SK-N-MC (cell line): ENCODE data around the gene P2RY8.
"Not testable (repeated sequence)": the region's sequence is repeated elsewhere in the genome, so short reads cannot be mapped to it uniquely, and the experiment has no call there.

Source experiments
- DNase-seq: peaks from one replicate; pipeline ENCODE4 v3.0.0-alpha.2; 2011; ENCODE audit warnings: low read depth, low spot score
- H3K27ac ChIP-seq: fragments of 200-600 bp; sonication (generic); 2 replicates; pipeline ENCODE4 v1.5.1; 2016; ENCODE audit warnings: mixed run types
- H3K36me3 ChIP-seq: fragments of 200-600 bp; sonication (generic); 2 replicates; pipeline ENCODE4 v1.6.1; 2017; ENCODE audit warnings: antibody characterized with exemption, low read length, mixed read lengths; ENCODE audit not compliant: insufficient read depth
- H3K4me3 ChIP-seq: fragments of 200-600 bp; sonication (generic); 2 replicates; pipeline ENCODE4 v1.5.1; 2016
- H3K9ac ChIP-seq: fragments of 200-600 bp; sonication (generic); 2 replicates; pipeline ENCODE4 v1.8.0; 2017; ENCODE audit warnings: mixed run types, mixed read lengths; ENCODE audit not compliant: insufficient read length
- H3K9me3 ChIP-seq: fragments of 200-600 bp; sonication (generic); 2 replicates; pipeline ENCODE4 v1.6.1; 2017; ENCODE audit warnings: low read depth, mild to moderate bottlenecking, antibody characterized with exemption, low read length, moderate library complexity, mixed read lengths
- EZH2 ChIP-seq: fragments of 200-600 bp; sonication (generic); IDR thresholded peaks from one replicate; pipeline ENCODE4 v1.6.1; 2017; ENCODE audit warnings: antibody characterized with exemption
- FOXP2 ChIP-seq: optimal IDR thresholded peaks from 2 replicates; pipeline ENCODE3; 2011; ENCODE audit warnings: mild to moderate bottlenecking, moderate library complexity; ENCODE audit not compliant: insufficient read depth; ENCODE audit errors: extremely low read length, control extremely low read depth
- POLR2AphosphoS5 ChIP-seq: IDR thresholded peaks from 2 replicates; pipeline ENCODE4 v1.6.1; 2012; ENCODE audit warnings: mild to moderate bottlenecking, low read depth, low read length, borderline replicate concordance

P2RY8 gene

DNA sequence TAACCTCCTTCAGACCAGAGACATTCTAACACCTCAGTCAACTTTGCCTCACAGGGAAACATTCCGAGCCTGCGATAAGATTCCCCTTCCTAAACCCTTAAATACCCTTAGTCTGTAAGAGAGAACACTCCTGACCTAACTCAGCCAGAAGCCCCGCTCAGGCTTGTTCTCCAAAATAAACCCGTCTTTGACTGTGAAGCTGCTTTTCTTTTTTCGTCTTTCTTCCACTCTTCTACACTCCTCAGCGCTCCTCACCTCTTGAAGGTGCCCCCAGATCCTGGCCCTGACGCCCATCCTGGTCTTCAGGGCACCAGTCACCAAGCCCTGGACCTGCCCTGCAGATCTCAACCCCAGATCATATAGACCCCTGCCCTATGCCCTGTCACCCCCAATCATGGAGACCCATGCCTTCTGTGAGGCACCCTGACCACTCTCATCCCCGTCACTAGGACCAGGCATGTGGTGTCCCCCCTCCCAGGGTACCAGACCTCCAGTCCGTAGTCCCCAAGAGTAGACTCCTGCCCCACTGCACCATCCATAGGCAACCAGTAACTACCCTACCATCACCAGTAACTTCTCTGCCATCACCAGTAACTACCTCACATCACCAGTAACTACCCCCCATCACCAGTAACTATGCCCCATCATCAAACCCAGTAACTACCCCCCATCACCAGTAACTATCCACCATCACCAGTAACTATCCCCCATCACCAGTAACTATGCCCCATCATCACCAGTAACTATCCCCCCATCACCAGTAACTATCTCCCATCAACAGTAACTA is 87.8 kb downstream of the P2RY8 start:
- DNase-seq: no peak

DNA sequence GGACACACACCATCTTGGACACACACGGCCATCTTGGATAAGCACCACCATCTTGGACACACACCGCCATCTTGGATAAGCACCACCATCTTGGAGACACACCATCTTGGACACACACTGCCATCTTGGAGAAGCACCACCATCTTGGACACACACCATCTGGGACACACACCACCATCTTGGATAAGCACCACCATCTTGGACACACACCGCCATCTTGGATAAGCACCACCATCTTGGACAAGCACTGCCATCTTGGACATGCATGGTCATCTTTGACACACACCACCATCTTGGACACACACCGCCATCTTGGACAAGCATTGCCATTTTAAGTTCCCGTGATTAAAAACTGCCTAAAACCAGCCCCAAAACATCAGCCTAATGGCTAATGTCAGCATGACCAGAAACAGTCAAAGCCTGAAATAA is 88.4 kb downstream of the P2RY8 start:
- not testable (repeated sequence) for H3K27ac ChIP-seq, H3K9me3 ChIP-seq, H3K36me3 ChIP-seq, H3K4me3 ChIP-seq, H3K9ac ChIP-seq, DNase-seq

More for the DNA sequence above, 87.8 kb downstream of the P2RY8 start:
- H3K9ac ChIP-seq: no peak overlapping the region
- H3K36me3 ChIP-seq: no peaks in the 10 kb centered on the region; the same call in 1 of the 2 replicates
- TF ChIP-seq FOXP2 (no peak), EZH2 (no peak), POLR2AphosphoS5 (no peak)
- no peak overlapping the region for H3K27ac ChIP-seq
- H3K4me3 ChIP-seq: no peak overlapping the region
- no peaks in the 10 kb centered on the region for H3K9me3 ChIP-seq

DNA sequence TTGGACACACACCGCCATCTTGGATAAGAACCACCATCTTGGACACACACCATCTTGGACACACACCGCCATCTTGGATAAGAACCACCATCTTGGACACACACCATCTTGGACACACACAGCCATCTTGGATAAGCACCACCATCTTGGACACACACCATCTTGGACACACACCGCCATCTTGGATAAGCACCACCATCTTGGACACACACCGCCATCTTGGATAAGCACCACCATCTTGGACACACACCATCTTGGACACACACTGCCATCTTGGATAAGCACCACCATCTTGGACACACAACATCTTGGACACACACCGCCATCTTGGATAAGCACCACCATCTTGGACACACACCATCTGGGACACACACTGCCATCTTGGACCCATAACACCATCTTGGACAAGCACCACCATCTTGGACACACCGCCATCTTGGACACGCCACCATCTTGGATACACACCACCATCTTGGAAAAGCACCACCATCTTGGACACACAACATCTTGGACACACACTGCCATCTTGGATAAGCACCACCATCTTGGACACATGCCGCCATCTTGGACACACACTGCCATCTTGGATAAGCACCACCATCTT is 88.9 kb downstream of the P2RY8 start:
- not testable (repeated sequence) for H3K9ac ChIP-seq, H3K4me3 ChIP-seq, H3K27ac ChIP-seq, H3K36me3 ChIP-seq, DNase-seq, H3K9me3 ChIP-seq

DNA sequence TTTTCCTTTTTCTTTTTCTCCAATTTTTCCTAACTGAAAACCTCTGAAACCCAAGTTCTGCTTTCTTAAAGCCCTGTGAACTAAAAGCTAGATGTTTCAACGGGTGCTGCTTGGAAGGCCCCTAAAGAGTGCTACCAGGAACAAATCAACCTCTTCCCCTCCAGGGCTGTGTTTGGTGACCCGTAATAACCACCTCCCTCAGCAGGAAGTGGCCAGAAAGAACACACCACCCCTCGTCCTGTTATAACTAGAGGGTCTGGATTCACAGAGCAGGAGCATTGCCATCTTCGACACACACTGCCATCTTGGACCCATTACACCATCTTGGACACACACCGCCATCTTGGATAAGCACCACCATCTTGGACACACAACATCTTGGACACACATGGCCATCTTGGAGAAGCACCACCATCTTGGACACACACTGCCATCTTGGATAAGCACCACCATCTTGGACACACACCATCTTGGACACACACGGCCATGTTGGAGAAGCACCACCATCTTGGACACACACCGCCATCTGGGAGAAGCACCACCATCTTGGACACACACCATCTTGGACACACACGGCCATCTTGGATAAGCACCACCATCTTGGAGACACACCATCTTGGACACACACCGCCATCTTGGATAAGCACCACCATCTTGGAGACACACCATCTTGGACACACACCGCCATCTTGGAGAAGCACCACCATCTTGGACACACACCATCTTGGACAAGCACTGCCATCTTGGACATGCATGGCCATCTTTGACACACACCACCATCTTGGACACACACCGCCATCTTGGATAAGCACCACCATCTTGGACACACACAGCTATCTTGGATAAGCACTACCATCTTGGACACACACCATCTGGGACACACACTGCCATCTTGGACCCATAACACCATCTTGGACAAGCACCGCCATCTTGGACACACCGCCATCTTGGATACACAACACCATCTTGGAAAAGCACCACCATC is 89.7 kb downstream of the P2RY8 start:
- not testable (repeated sequence) for H3K9me3 ChIP-seq, DNase-seq, H3K9ac ChIP-seq, H3K4me3 ChIP-seq, H3K36me3 ChIP-seq, H3K27ac ChIP-seq

DNA sequence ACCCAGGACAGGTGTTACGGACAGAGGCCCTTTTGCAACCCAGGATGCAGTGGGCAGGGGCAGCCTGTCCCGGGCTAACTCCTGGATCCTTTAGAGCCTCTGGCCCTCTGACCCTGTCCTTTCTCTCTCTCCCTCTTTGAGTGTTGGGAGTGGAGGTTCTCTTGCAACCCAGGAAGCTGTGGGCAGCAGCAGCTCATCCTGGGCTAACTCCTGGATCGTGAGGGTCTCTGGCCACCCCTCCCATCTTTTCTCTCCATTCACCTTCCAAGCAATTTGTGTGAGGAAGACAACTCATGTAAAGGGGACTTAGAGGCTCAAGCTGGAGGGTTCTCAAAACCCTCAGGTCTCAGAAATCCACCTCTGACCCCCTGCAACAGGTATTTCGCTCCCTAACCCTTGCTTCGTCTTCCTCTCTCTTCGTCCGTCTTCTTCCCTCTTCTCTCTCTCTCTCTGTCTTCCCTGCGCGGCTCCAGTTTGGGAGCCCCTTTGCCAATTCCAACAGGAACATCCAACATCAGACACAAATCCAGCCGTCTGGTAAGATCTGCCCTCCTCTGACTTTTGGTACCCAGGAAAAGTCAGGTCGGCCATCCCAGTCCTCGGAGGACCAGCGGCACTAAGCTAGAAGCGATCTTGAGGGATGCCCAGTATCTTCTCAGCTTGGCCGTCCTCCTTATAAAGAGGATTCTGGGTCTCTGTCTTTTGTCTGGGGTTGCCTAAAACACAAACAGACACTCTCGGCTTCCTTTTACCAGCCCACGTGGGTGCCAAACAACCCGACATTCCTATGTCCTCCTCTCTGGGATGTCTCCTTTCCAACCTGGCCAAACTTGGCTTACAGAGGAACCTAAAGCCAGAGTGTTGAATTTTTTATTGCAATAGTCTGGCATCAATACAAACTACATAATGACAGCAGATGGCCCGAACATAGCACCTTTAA is 92.2 kb downstream of the P2RY8 start:
- Histone ChIP-seq H3K4me3 (no peak overlapping the region), H3K36me3 (no peaks in the 10 kb centered on the region; the same call in 1 of the 2 replicates), H3K9me3 (no peaks in the 10 kb centered on the region), H3K9ac (no peak overlapping the region), H3K27ac (no peak overlapping the region)
- TF ChIP-seq FOXP2: no peak
- no peak for TF ChIP-seq EZH2
- TF ChIP-seq POLR2AphosphoS5: no peak
- no peak for DNase-seq

DNA sequence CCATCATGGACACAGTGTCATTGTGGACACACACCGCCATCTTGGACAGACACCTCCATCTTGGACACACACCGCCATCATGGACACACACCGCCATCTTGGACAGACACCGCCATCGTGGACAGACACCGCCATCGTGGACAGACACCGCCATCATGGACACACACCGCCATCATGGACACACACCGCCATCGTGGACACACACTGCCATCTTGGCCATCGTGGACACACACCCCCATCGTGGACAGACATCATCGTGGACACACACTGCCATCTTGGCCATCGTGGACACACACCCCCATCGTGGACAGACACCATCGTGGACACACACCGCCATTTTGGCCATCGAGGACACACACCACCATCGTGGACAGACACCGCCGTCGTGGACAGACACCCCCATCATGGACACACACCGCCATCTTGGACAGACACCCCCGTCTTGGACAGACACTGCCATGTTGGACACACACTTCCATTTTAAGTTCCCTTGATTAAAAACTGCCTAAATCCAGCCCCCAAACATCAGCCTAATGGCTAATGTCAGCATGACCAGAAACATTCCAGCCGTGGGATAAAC is 93.4 kb downstream of the P2RY8 start:
- no peak overlapping the region for H3K27ac ChIP-seq
- H3K36me3 ChIP-seq: no peaks in the 10 kb centered on the region; the same call in 1 of the 2 replicates
- H3K4me3 ChIP-seq: no peak overlapping the region
- no peaks in the 10 kb centered on the region for H3K9me3 ChIP-seq
- DNase-seq: no peak
- H3K9ac ChIP-seq: no peak overlapping the region
- TF ChIP-seq EZH2 (no peak), POLR2AphosphoS5 (no peak), FOXP2 (no peak)

DNA sequence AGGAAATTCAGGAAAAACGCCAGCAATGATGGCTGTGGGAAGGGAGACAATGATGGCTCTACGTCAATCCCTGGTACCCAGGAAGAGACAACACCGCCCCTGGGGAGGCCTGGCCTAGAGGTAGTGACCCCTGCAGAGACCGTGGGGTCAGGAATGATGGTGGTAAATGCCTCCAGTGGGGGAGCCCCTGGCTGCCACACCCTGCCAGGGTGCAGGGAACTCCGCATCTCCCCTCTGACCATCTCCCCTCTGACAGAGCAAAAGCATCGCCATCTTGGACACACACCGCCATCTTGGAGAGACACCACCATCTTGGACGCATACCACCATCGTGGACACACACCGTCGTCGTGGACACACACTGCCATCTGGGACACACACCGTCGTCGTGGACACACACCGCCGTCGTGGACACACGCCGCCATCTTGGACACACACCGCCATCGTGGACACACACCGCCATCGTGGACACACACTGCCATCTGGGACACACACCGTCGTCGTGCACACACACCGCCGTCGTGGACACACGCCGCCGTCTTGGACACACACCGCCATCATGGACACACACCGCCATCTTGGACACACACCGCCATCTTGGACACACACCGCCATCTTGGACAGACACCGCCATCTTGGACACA is 94.1 kb downstream of the P2RY8 start:
- no peak overlapping the region for H3K9ac ChIP-seq
- no peak for TF ChIP-seq POLR2AphosphoS5
- no peak for TF ChIP-seq FOXP2
- TF ChIP-seq EZH2: no peak
- H3K9me3 ChIP-seq: no peaks in the 10 kb centered on the region
- DNase-seq: no peak
- no peak overlapping the region for H3K4me3 ChIP-seq
- no peak overlapping the region for H3K27ac ChIP-seq
- H3K36me3 ChIP-seq: no peaks in the 10 kb centered on the region; the same call in 1 of the 2 replicates
